Trophoblast cell (in vitro differentiated cells and primary cell): ENCODE measurements around the gene MILR1. TPM values are rescaled to one million over a fixed set of nuclear protein-coding genes. Genes with fewer than 3 reads are reported as not detected.

Experiments
- DNase-seq, 2 donors: peaks; one replicate each; pipeline ENCODE4 v3.0.0-alpha.2; 2016
- H2AFZ ChIP-seq: 2 replicates; pipeline ENCODE4 v1.6.1; 2013; ENCODE audit warnings: low read length, moderate library complexity, mild to moderate bottlenecking; ENCODE audit not compliant: insufficient read depth, poor library complexity
- H2AK5ac ChIP-seq: 2 replicates; pipeline ENCODE4 v1.6.1; 2013; ENCODE audit warnings: mild to moderate bottlenecking, low read length
- H2BK120ac ChIP-seq: 2 replicates; pipeline ENCODE4 v1.6.1; 2013; ENCODE audit warnings: low read length, mild to moderate bottlenecking, moderate library complexity; ENCODE audit not compliant: insufficient read depth, poor library complexity
- H2BK12ac ChIP-seq: 2 replicates; pipeline ENCODE4 v1.6.1; 2013; ENCODE audit warnings: mild to moderate bottlenecking, low read length, moderate library complexity
- H2BK5ac ChIP-seq: 2 replicates; pipeline ENCODE4 v1.6.1; 2013; ENCODE audit warnings: low read length, low read depth, moderate library complexity, mild to moderate bottlenecking; ENCODE audit not compliant: poor library complexity
- H3K14ac ChIP-seq: 2 replicates; pipeline ENCODE4 v1.6.1; 2013; ENCODE audit warnings: mild to moderate bottlenecking, low read length
- H3K18ac ChIP-seq: 2 replicates; pipeline ENCODE4 v1.6.1; 2013; ENCODE audit warnings: mild to moderate bottlenecking, low read length
- H3K23ac ChIP-seq: 2 replicates; pipeline ENCODE4 v1.6.1; 2013; ENCODE audit warnings: low read length
- H3K27ac ChIP-seq: 2 replicates; pipeline ENCODE4 v1.5.1; 2013; ENCODE audit warnings: low read depth, mild to moderate bottlenecking, inconsistent platforms, low read length, moderate library complexity
- H3K27me3 ChIP-seq: 2 replicates; pipeline ENCODE4 v1.6.1; 2013; ENCODE audit warnings: inconsistent platforms, mild to moderate bottlenecking, low read length, moderate library complexity; ENCODE audit not compliant: insufficient read depth
- H3K36me3 ChIP-seq, 2 experiments: 1 replicate in 1 of 2; 2 replicates in 1 of 2; pipeline ENCODE4 v1.6.1; 2013; ENCODE audit warnings: low read length in 2 of 2, mild to moderate bottlenecking in 2 of 2, moderate library complexity in 1 of 2; ENCODE audit not compliant: insufficient read depth in 2 of 2, control insufficient read depth in 1 of 2
- H3K4ac ChIP-seq: 2 replicates; pipeline ENCODE4 v1.6.1; 2013; ENCODE audit warnings: low read depth, mild to moderate bottlenecking, low read length, moderate library complexity
- H3K4me1 ChIP-seq, 2 experiments: 1 replicate in 1 of 2; 2 replicates in 1 of 2; pipeline ENCODE4 v1.6.1; 2013; ENCODE audit warnings: low read length in 2 of 2, mild to moderate bottlenecking in 2 of 2, moderate library complexity in 1 of 2; ENCODE audit not compliant: insufficient read depth in 2 of 2, control insufficient read depth in 1 of 2
- H3K4me2 ChIP-seq: 2 replicates; pipeline ENCODE4 v1.6.1; 2013; ENCODE audit warnings: inconsistent platforms, mild to moderate bottlenecking, low read length, moderate library complexity
- H3K4me3 ChIP-seq: 2 replicates; pipeline ENCODE4 v1.5.1; 2013; ENCODE audit warnings: mild to moderate bottlenecking, low read depth, low read length, inconsistent platforms
- H3K79me1 ChIP-seq: one replicate; pipeline ENCODE4 v1.6.1; 2013; ENCODE audit warnings: low read length
- H3K79me2 ChIP-seq: 2 replicates; pipeline ENCODE4 v1.6.1; 2013; ENCODE audit warnings: low read length, mild to moderate bottlenecking; ENCODE audit not compliant: control insufficient read depth, insufficient read depth, poor library complexity
- H3K9ac ChIP-seq: 2 replicates; pipeline ENCODE4 v1.6.1; 2013; ENCODE audit warnings: mild to moderate bottlenecking, low read length
- H3K9me3 ChIP-seq: 2 replicates; pipeline ENCODE4 v1.6.1; 2013; ENCODE audit warnings: low read depth, mild to moderate bottlenecking, control low read depth, inconsistent platforms, low read length; ENCODE audit not compliant: insufficient read depth
- H4K12ac ChIP-seq: 2 replicates; pipeline ENCODE4 v1.6.1; 2013; ENCODE audit warnings: low read depth, mild to moderate bottlenecking, low read length, moderate library complexity
- H4K8ac ChIP-seq: 2 replicates; pipeline ENCODE4 v1.6.1; 2013; ENCODE audit warnings: low read depth, mild to moderate bottlenecking, low read length, moderate library complexity
- H4K91ac ChIP-seq: one replicate; pipeline ENCODE4 v1.6.1; 2013; ENCODE audit warnings: low read depth, mild to moderate bottlenecking, low read length, moderate library complexity
- WGBS: extraction: QIAGEN DNeasy Blood & Tissue Kit; methylation state at CpG from one replicate; pipeline ENCODE4 v1.1.7; 2013; ENCODE audit warnings: missing lambda C conversion rate; ENCODE audit not compliant: insufficient read length, insufficient coverage; ENCODE audit errors: extremely low coverage; 5-methylcytosine and 5-hydroxymethylcytosine counted together
- polyA plus RNA-seq: library from polyadenylated mRNA; stranded (reverse); fragments of 200-250 nt; gene quantifications from 2 replicates; pipeline ENCODE4 v1.2.3, GENCODE V29; 2013

MILR1 gene
- 0.18 and 0.29 TPM in 2 replicates for polyA plus RNA-seq

GRCh38 chr17:64448665-64449512 lies at the start of gene MILR1:
Gene MILR1, plus strand, starts transcription at chr17:64449115. Its CDS starts 54 bp downstream, at chr17:64449169.
- Histone ChIP-seq H3K23ac (no peak within 1 kb of the TSS), H3K27ac (no peak within 1 kb of the TSS), H3K27me3 (no peaks in the 10 kb centered on the region), H3K79me1 (no peaks in the 10 kb centered on the region), H3K79me2 (no peaks in the 10 kb centered on the region), H4K8ac (no peak within 1 kb of the TSS), H3K18ac (no peak within 1 kb of the TSS), H4K91ac (no peak within 1 kb of the TSS), H3K4me1 (no peaks in the 10 kb centered on the region), H3K36me3 (no peaks in the 10 kb centered on the region), H3K9ac (no peak within 1 kb of the TSS), H3K4ac (no peak within 1 kb of the TSS), H3K14ac (no peak within 1 kb of the TSS), H2BK12ac (no peak within 1 kb of the TSS), H3K4me2 (no peak within 1 kb of the TSS), H3K4me3 (no peak within 1 kb of the TSS), H3K9me3 (no peaks in the 10 kb centered on the region), H2AK5ac (no peak within 1 kb of the TSS), H2AFZ (no peak within 1 kb of the TSS), H4K12ac (no peak within 1 kb of the TSS), H2BK5ac (no peak within 1 kb of the TSS), H2BK120ac (no peak within 1 kb of the TSS)
- no CpG with 5 or more reads among the region's 10 CpGs for WGBS
- peak in 1 of 2 donors; percentile 41 for DNase-seq

GRCh38 chr17:64399767-64400156 lies 49.2 kb upstream of the MILR1 start:
- H3K79me2 ChIP-seq: no peaks in the 10 kb centered on the region
- H3K27me3 ChIP-seq: no peaks in the 10 kb centered on the region
- no peak overlapping the region for H4K12ac ChIP-seq
- H2BK12ac ChIP-seq: no peak overlapping the region
- H3K4ac ChIP-seq: no peak overlapping the region
- no peak overlapping the region for H3K4me2 ChIP-seq
- H3K36me3 ChIP-seq: no peaks in the 10 kb centered on the region
- H3K4me3 ChIP-seq: no peak overlapping the region
- H4K91ac ChIP-seq: no peak overlapping the region
- H2BK120ac ChIP-seq: no peak overlapping the region
- no peak overlapping the region for H2AK5ac ChIP-seq
- H3K14ac ChIP-seq: no peak overlapping the region
- H3K79me1 ChIP-seq: no peaks in the 10 kb centered on the region
- no peak overlapping the region for H3K9ac ChIP-seq
- H4K8ac ChIP-seq: no peak overlapping the region
- no peak overlapping the region for H3K23ac ChIP-seq
- H3K4me1 ChIP-seq: no peaks in the 10 kb centered on the region
- no peak for DNase-seq
- no peak overlapping the region for H3K18ac ChIP-seq
- no peak overlapping the region for H3K27ac ChIP-seq
- H2BK5ac ChIP-seq: no peak overlapping the region
- H2AFZ ChIP-seq: no peak overlapping the region
- WGBS: no CpG with 5 or more reads among the region's 1 CpG
- H3K9me3 ChIP-seq: peaks cover 2% of the 10 kb centered on the region

- H3K79me2 ChIP-seq: no peaks in the 10 kb centered on the region
- H2BK120ac ChIP-seq: no peak overlapping the region
- H3K4me2 ChIP-seq: no peak overlapping the region
- no peaks in the 10 kb centered on the region for H3K27me3 ChIP-seq
- H2AK5ac ChIP-seq: no peak overlapping the region
- H3K14ac ChIP-seq: no peak overlapping the region
- peaks cover 2% of the 10 kb centered on the region for H3K9me3 ChIP-seq
- H2BK12ac ChIP-seq: no peak overlapping the region
- DNase-seq: no peak
- H3K79me1 ChIP-seq: no peaks in the 10 kb centered on the region
- H3K4ac ChIP-seq: no peak overlapping the region
- no peak overlapping the region for H3K4me3 ChIP-seq
- no peak overlapping the region for H3K23ac ChIP-seq
- no peak overlapping the region for H2AFZ ChIP-seq
- H3K18ac ChIP-seq: no peak overlapping the region
- no peak overlapping the region for H3K9ac ChIP-seq
- H3K4me1 ChIP-seq: no peaks in the 10 kb centered on the region
- H2BK5ac ChIP-seq: no peak overlapping the region
- no peaks in the 10 kb centered on the region for H3K36me3 ChIP-seq
- no CpG with 5 or more reads among the region's 7 CpGs for WGBS
- no peak overlapping the region for H4K8ac ChIP-seq
- no peak overlapping the region for H4K91ac ChIP-seq
- no peak overlapping the region for H4K12ac ChIP-seq
- H3K27ac ChIP-seq: no peak overlapping the region
Observed at GRCh38 chr17:64400642-64401041, 48.3 kb upstream of the MILR1 start.

- H3K4me3 ChIP-seq: no peak overlapping the region
- no CpG with 5 or more reads among the region's 8 CpGs for WGBS
- H2BK12ac ChIP-seq: no peak overlapping the region
Observed at GRCh38 chr17:64401244-64401860, 47.6 kb upstream of the MILR1 start.

More at GRCh38 chr17:64401244-64401860, 47.6 kb upstream of the MILR1 start:
- no peak overlapping the region for H2BK5ac ChIP-seq
- DNase-seq: no peak
- H3K14ac ChIP-seq: no peak overlapping the region
- no peak overlapping the region for H3K23ac ChIP-seq
- no peaks in the 10 kb centered on the region for H3K36me3 ChIP-seq
- no peak overlapping the region for H3K18ac ChIP-seq
- no peak overlapping the region for H4K8ac ChIP-seq
- no peaks in the 10 kb centered on the region for H3K79me1 ChIP-seq
- no peaks in the 10 kb centered on the region for H3K27me3 ChIP-seq
- peaks cover 2% of the 10 kb centered on the region for H3K9me3 ChIP-seq
- H3K4ac ChIP-seq: no peak overlapping the region
- H3K27ac ChIP-seq: no peak overlapping the region
- no peaks in the 10 kb centered on the region for H3K79me2 ChIP-seq
- no peak overlapping the region for H4K12ac ChIP-seq
- no peak overlapping the region for H2BK120ac ChIP-seq
- no peak overlapping the region for H2AK5ac ChIP-seq
- no peak overlapping the region for H3K9ac ChIP-seq
- H2AFZ ChIP-seq: no peak overlapping the region
- no peak overlapping the region for H3K4me2 ChIP-seq
- H4K91ac ChIP-seq: no peak overlapping the region
- no peaks in the 10 kb centered on the region for H3K4me1 ChIP-seq
